GM13976 (cell line): ENCODE measurements around the gene DCAF8L2.
"Not testable (repeated sequence)": the region's sequence is repeated elsewhere in the genome, so short reads cannot be mapped to it uniquely, and the experiment has no call there.

Source experiments
- DNase-seq: peaks from one replicate; pipeline ENCODE4 v3.0.0; 2012; ENCODE audit warnings: low spot score
- CTCF ChIP-seq: IDR thresholded peaks from 2 replicates; pipeline ENCODE4 v1.5.1; 2012; ENCODE audit warnings: borderline replicate concordance, mild to moderate bottlenecking; ENCODE audit not compliant: insufficient read depth; ENCODE audit errors: extremely low read depth, missing control alignments, control extremely low read depth
- in situ Hi-C: fragments of 300-500 bp; cut with MboI; formaldehyde crosslinking; loops from one replicate; pipeline ENCODE4 v1.12.0; 2022; ENCODE audit warnings: low sequenced_read_pairs, mixed read lengths, inconsistent platforms; ENCODE audit not compliant: unreplicated experiment

Gene DCAF8L2

GRCh38 chrX:27735914-27736313, 145.8 kb downstream of the DCAF8L2 start:
- DNase-seq = no peak
- in situ Hi-C loops = no loop called here
- no peak for TF ChIP-seq CTCF

- DNase-seq = no peak
- no peak for TF ChIP-seq CTCF
- in situ Hi-C loops = no loop called here
Measured at GRCh38 chrX:27740933-27741332, 150.8 kb downstream of the DCAF8L2 start.

GRCh38 chrX:27743521-27743920, 153.4 kb downstream of the DCAF8L2 start:
- in situ Hi-C loops, DNase-seq: not testable (repeated sequence)

- no peak for DNase-seq
- in situ Hi-C loops = no loop called here
- no peak for TF ChIP-seq CTCF
Measured at GRCh38 chrX:27746516-27746915, 156.4 kb downstream of the DCAF8L2 start.

GRCh38 chrX:27750298-27750697, 160.2 kb downstream of the DCAF8L2 start:
- DNase-seq, in situ Hi-C loops: not testable (repeated sequence)

GRCh38 chrX:27751976-27752375, 161.8 kb downstream of the DCAF8L2 start:
- TF ChIP-seq CTCF = no peak
- no peak for DNase-seq
- in situ Hi-C loops = no loop called here

- no peak for DNase-seq
- in situ Hi-C loops = no loop called here
- TF ChIP-seq CTCF = no peak
Measured at GRCh38 chrX:27765718-27766117, 175.6 kb downstream of the DCAF8L2 start.

- in situ Hi-C loops = no loop called here
- no peak for DNase-seq
- no peak for TF ChIP-seq CTCF
Measured at GRCh38 chrX:27767387-27767786, 177.2 kb downstream of the DCAF8L2 start.
